IMR-90 (cell line): ENCODE data around the gene PTPRS.

Experiments
- CEBPB ChIP-seq: IDR thresholded peaks from 2 replicates; pipeline ENCODE4 v1.6.1; 2012; ENCODE audit warnings: low read depth, low read length, improper control_type of control experiment
- CTCF ChIP-seq: conservative IDR thresholded peaks from 2 replicates; pipeline ENCODE4 v1.5.1; 2012; ENCODE audit warnings: mild to moderate bottlenecking, low read depth, low read length, improper control_type of control experiment
- MAFK ChIP-seq: IDR thresholded peaks from 2 replicates; pipeline ENCODE4 v1.6.1; 2012; ENCODE audit warnings: low read depth, low read length, improper control_type of control experiment
- NFE2L2 ChIP-seq: fragments of 150-350 bp; IDR thresholded peaks from 2 replicates; pipeline ENCODE4 v1.6.1; 2016; ENCODE audit warnings: low read depth, mild to moderate bottlenecking, low read length
- POLR2A ChIP-seq: IDR thresholded peaks from 2 replicates; pipeline ENCODE4 v1.6.1; 2012; ENCODE audit warnings: mild to moderate bottlenecking, low read depth, low read length
- RAD21 ChIP-seq: IDR thresholded peaks from 2 replicates; pipeline ENCODE4 v1.6.1; 2012; ENCODE audit warnings: low read length, improper control_type of control experiment
- RCOR1 ChIP-seq: IDR thresholded peaks from 2 replicates; pipeline ENCODE4 v1.6.1; 2012; ENCODE audit warnings: mild to moderate bottlenecking, low read length, improper control_type of control experiment; ENCODE audit not compliant: insufficient replicate concordance
- RFX5 ChIP-seq: IDR thresholded peaks from 2 replicates; pipeline ENCODE4 v1.8.0; 2012; ENCODE audit warnings: low read depth, mild to moderate bottlenecking, low read length, moderate library complexity
- SMC3 ChIP-seq: fragments of 150-350 bp; IDR thresholded peaks from 2 replicates; pipeline ENCODE4 v1.6.1; 2016; ENCODE audit warnings: low read depth, mild to moderate bottlenecking, antibody characterized with exemption, low read length, moderate library complexity

- TF ChIP-seq CTCF (0 out of 2 replicates have a peak, but pooled peaks have one; percentile 3), RFX5 (no peak), CEBPB (no peak), RAD21 (no peak), POLR2A (no peak), MAFK (no peak), NFE2L2 (no peak), SMC3 (no peak), RCOR1 (no peak)
Observed at GRCh38 chr19:5309438-5310204, 31.0 kb downstream of the PTPRS start.
